CD14-positive monocyte (primary cell): ENCODE results near the gene EXOC3L1. TPM values are rescaled to one million over a fixed set of nuclear protein-coding genes. Genes with fewer than 3 reads are reported as not detected.
A peak's percentile ranks its signal among the peaks of the same experiment; 100 is the strongest.

Source experiments
- DNase-seq, 3 donors: peaks; one replicate each; pipeline ENCODE4 v3.0.0-alpha.2; 2011 to 2022
- H2AFZ ChIP-seq: 2 replicates; pipeline ENCODE4 v1.6.0; 2012; ENCODE audit warnings: mild to moderate bottlenecking, low read depth, low read length, inconsistent platforms; ENCODE audit not compliant: insufficient read depth, poor library complexity, severe bottlenecking
- H3K27ac ChIP-seq, 2 donors: 1 replicate in 1 of 2; 2 replicates in 1 of 2; pipeline ENCODE4 v1.5.1; 2012 to 2013; ENCODE audit warnings: low read length in 2 of 2, control low read depth in 1 of 2, inconsistent platforms in 1 of 2, low read depth in 1 of 2, mild to moderate bottlenecking in 1 of 2
- H3K27me3 ChIP-seq, 2 donors: one replicate each; pipeline versions ENCODE4 v1.6.0 to v1.6.1; 2011 to 2013; ENCODE audit warnings: low read length in 2 of 2; ENCODE audit not compliant: control insufficient read depth in 2 of 2, insufficient read depth in 2 of 2
- H3K36me3 ChIP-seq, 2 donors: replicated peaks in 1 of 2; 1 replicate in 1 of 2; 2 replicates in 1 of 2; pipeline versions ENCODE4 v1.5.1 to v1.6.1; 2012 to 2013; ENCODE audit warnings: low read length in 2 of 2, control low read depth in 1 of 2, inconsistent platforms in 1 of 2, mild to moderate bottlenecking in 1 of 2; ENCODE audit not compliant: insufficient read depth in 2 of 2, control insufficient read depth in 1 of 2
- H3K4me1 ChIP-seq, 2 donors: 1 replicate in 1 of 2; 2 replicates in 1 of 2; pipeline versions ENCODE4 v1.5.1 to v1.6.1; 2012 to 2013; ENCODE audit warnings: low read length in 2 of 2, control low read depth in 1 of 2, inconsistent platforms in 1 of 2, mild to moderate bottlenecking in 1 of 2, moderate library complexity in 1 of 2; ENCODE audit not compliant: insufficient read depth in 2 of 2, control insufficient read depth in 1 of 2
- H3K4me2 ChIP-seq: replicated peaks from 2 replicates; pipeline ENCODE3; 2012; ENCODE audit warnings: low read length, moderate library complexity, mild to moderate bottlenecking; ENCODE audit not compliant: poor library complexity, severe bottlenecking; ENCODE audit errors: extremely low read depth
- H3K4me3 ChIP-seq, 3 experiments: fragments of 200-600 bp in 1 of 3; sonication (generic) in 1 of 3; replicated peaks in 1 of 3; 1 replicate in 2 of 3; 2 replicates in 1 of 3; pipeline ENCODE4 v1.5.1; 2011 to 2013; ENCODE audit warnings: low read length in 3 of 3, mild to moderate bottlenecking in 3 of 3, control low read depth in 2 of 3, low read depth in 2 of 3, inconsistent platforms in 1 of 3, moderate library complexity in 1 of 3
- H3K79me2 ChIP-seq: 2 replicates; pipeline ENCODE4 v1.6.0; 2012; ENCODE audit warnings: mild to moderate bottlenecking, control low read depth, inconsistent platforms, low read length, moderate library complexity; ENCODE audit not compliant: insufficient read depth
- H3K9ac ChIP-seq: 2 replicates; pipeline ENCODE4 v1.6.0; 2017; ENCODE audit warnings: low read length, mild to moderate bottlenecking; ENCODE audit not compliant: insufficient read depth, poor library complexity, severe bottlenecking
- H3K9me3 ChIP-seq, 2 donors: replicated peaks in 1 of 2; 1 replicate in 1 of 2; 2 replicates in 1 of 2; pipeline versions ENCODE4 v1.5.1 to v1.6.1; 2012 to 2013; ENCODE audit warnings: low read length in 2 of 2, control low read depth in 1 of 2; ENCODE audit not compliant: control insufficient read depth in 1 of 2, insufficient read depth in 1 of 2
- H4K20me1 ChIP-seq: 2 replicates; pipeline ENCODE4 v1.6.0; 2012; ENCODE audit warnings: mild to moderate bottlenecking, low read length, control low read depth, moderate library complexity; ENCODE audit not compliant: insufficient read depth
- H3K27ac Mint-ChIP-seq, 7 donors: one replicate each; pipeline ENCODE4 v1.8.0; 2020; ENCODE audit warnings: mild to moderate bottlenecking in 7 of 7, mixed read lengths in 7 of 7, moderate library complexity in 6 of 7, inconsistent platforms in 2 of 7
- H3K27me3 Mint-ChIP-seq, 3 donors: one replicate each; pipeline ENCODE4 v1.8.0; 2021 to 2022; ENCODE audit warnings: low read depth in 3 of 3, mild to moderate bottlenecking in 3 of 3, mixed read lengths in 3 of 3, moderate library complexity in 3 of 3, inconsistent platforms in 1 of 3
- H3K36me3 Mint-ChIP-seq, 2 donors: one replicate each; pipeline ENCODE4 v1.8.0; 2020; ENCODE audit warnings: mixed read lengths in 2 of 2, inconsistent platforms in 1 of 2, mild to moderate bottlenecking in 1 of 2
- H3K4me1 Mint-ChIP-seq: one replicate; pipeline ENCODE4 v1.8.0; 2020; ENCODE audit warnings: mild to moderate bottlenecking, mixed read lengths
- H3K4me3 Mint-ChIP-seq, 2 donors: one replicate each; pipeline ENCODE4 v1.8.0; 2020; ENCODE audit warnings: mild to moderate bottlenecking in 2 of 2, mixed read lengths in 2 of 2, moderate library complexity in 1 of 2
- H3K9me3 Mint-ChIP-seq, 7 donors: one replicate each; pipeline ENCODE4 v1.8.0; 2020 to 2022; ENCODE audit warnings: mixed read lengths in 7 of 7, mild to moderate bottlenecking in 6 of 7, moderate library complexity in 6 of 7, inconsistent platforms in 2 of 7
- whole genome bisulfite sequencing: methylation state at CpG from one replicate; pipeline ENCODE4 v1.1.5; 2013; ENCODE audit warnings: missing lambda C conversion rate; ENCODE audit not compliant: insufficient coverage; 5-methylcytosine and 5-hydroxymethylcytosine counted together
- intact Hi-C, 2 donors: fragments of 100-400 bp; cut with micrococcal nuclease; formaldehyde crosslinking; loops; one replicate each; pipeline versions ENCODE4 v1.15.0 to v1.15.1; 2023
- polyA plus RNA-seq, 3 donors: library from polyadenylated mRNA; depleted of rRNA in 1 of 3; unstranded in 2 of 3; stranded (reverse) in 1 of 3; fragments of 300-500 nt in 2 of 3; fragments of >200 nt in 1 of 3; fragmentation: Illumina TruSeq in 2 of 3; gene quantifications; 1 replicate in 2 of 3; 2 replicates in 1 of 3; pipeline ENCODE4 v1.2.3, GENCODE V29; 2012 to 2021
- TF ChIP-seq, protein P1 (sequence below): fragments of 200-600 bp; IDR thresholded peaks from one replicate; pipeline ENCODE4 v1.8.0; 2022; ENCODE audit warnings: antibody characterized with exemption, mild to moderate bottlenecking

Gene EXOC3L1
- polyA plus RNA-seq, 3 donors: 2.8 to 3.7 (median 3.0) TPM

DNA sequence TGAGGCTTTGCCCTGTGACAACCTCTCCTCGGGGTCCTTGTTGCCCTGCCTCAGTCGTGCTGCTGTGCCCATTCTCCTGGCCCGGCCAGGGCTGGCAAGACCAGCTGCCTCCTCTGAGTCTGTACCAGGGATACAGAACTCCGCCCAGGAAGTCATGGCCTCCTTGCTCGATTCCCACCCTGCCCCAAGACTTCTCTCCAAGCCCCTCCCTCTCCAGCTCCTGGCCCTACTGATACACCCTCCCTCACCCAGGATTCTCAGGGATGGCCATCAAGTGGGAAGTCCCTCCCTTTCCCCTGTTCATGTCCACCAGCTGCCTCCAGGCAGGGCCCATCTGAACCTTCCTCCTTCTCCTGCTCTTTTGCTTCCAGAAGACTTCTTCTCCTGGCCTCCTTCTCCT, 25.8 kb upstream of the EXOC3L1 start:
- Mint-ChIP-seq H3K4me3 (no peak overlapping the region), H3K27me3 (peaks cover 0 to 6% (median 5%) of the 10 kb centered on the region in 3 donors), H3K9me3 (peaks cover 0 to 2% (median 0%) of the 10 kb centered on the region in 7 donors), H3K4me1 (peaks cover 32% of the 10 kb centered on the region), H3K27ac (peak overlapping the region in 2 of 7 donors; percentile 35 to 53), H3K36me3 (peaks cover 6 to 9% of the 10 kb centered on the region in 2 donors)
- Histone ChIP-seq H3K36me3 (no peaks in the 10 kb centered on the region), H3K4me3 (no peak overlapping the region), H4K20me1 (no peaks in the 10 kb centered on the region), H3K9ac (no peak overlapping the region), H2AFZ (no peak overlapping the region), H3K79me2 (no peaks in the 10 kb centered on the region), H3K4me1 (peaks cover 19 to 21% of the 10 kb centered on the region in 2 donors), H3K27ac (no peak overlapping the region), H3K9me3 (no peaks in the 10 kb centered on the region), H3K27me3 (no peaks in the 10 kb centered on the region), H3K4me2 (no peak overlapping the region)
- intact Hi-C loops: no loop called here
- TF ChIP-seq, protein P1, sequence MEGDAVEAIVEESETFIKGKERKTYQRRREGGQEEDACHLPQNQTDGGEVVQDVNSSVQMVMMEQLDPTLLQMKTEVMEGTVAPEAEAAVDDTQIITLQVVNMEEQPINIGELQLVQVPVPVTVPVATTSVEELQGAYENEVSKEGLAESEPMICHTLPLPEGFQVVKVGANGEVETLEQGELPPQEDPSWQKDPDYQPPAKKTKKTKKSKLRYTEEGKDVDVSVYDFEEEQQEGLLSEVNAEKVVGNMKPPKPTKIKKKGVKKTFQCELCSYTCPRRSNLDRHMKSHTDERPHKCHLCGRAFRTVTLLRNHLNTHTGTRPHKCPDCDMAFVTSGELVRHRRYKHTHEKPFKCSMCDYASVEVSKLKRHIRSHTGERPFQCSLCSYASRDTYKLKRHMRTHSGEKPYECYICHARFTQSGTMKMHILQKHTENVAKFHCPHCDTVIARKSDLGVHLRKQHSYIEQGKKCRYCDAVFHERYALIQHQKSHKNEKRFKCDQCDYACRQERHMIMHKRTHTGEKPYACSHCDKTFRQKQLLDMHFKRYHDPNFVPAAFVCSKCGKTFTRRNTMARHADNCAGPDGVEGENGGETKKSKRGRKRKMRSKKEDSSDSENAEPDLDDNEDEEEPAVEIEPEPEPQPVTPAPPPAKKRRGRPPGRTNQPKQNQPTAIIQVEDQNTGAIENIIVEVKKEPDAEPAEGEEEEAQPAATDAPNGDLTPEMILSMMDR: no peak
- no peak for DNase-seq
- WGBS: 70% methylated on average over 4 of the region's 5 CpGs

DNA sequence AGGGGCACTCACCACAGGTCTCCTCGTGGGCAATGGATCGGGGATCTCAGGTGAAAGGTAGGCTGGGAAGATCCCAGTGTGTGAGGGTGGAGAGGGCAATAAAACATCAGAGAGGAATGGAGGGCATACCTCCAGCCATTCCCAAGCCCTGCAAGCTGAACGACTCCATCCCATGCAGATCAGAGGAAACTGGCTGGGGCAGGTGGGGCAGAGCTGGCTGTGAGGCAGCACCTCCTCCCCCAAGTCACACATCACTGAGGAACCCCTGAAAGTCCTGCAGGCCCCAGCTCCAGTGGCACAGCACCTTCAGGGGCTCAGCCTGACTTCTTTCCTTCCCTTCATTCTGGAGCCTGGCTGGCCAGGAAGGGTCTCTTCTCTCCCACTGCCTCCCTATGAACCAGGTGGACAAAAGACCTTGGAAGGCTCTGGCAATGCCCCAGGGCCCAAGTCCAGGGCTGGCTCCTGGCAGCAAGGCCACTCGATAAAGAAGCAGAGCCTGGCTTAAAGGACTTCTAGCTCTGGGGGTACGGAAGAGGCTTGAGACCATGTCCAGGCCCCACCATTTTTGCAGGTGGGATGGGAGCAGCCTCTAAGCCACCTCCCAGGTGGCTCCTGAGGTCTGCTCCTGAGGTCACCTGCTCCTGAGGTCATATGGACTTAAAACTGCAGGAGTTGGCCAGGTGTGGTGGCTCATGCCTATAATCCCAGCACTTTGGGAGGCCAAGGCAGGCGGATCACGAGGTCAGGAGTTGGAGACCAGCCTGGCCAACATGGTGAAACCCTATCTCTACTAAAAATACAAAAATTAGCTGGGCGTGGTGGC, 23.5 kb upstream of the EXOC3L1 start:
- intact Hi-C loops: no loop called here
- Histone ChIP-seq H3K9me3 (no peaks in the 10 kb centered on the region), H3K79me2 (no peaks in the 10 kb centered on the region), H3K4me1 (peaks cover 19 to 21% of the 10 kb centered on the region in 2 donors), H3K4me2 (no peak overlapping the region), H4K20me1 (no peaks in the 10 kb centered on the region), H3K27me3 (no peaks in the 10 kb centered on the region), H2AFZ (no peak overlapping the region), H3K9ac (no peak overlapping the region), H3K4me3 (no peak overlapping the region), H3K27ac (no peak overlapping the region), H3K36me3 (no peaks in the 10 kb centered on the region)
- Mint-ChIP-seq H3K36me3 (peaks cover 6 to 7% of the 10 kb centered on the region in 2 donors), H3K4me1 (peaks cover 32% of the 10 kb centered on the region), H3K9me3 (no peaks in the 10 kb centered on the region), H3K27ac (peak overlapping the region in 1 of 7 donors; percentile 59), H3K4me3 (no peak overlapping the region), H3K27me3 (peaks cover 0 to 11% (median 7%) of the 10 kb centered on the region in 3 donors)
- TF ChIP-seq, protein P1: no peak
- 90% methylated on average over 3 of the region's 8 CpGs for WGBS
- DNase-seq: no peak
